Activated CD8-positive, alpha-beta T cell treated with anti-CD3 and anti-CD28 coated beads for 36 hours (primary cell): ENCODE data around the gene TEX261. TPM values are rescaled to one million over a fixed set of nuclear protein-coding genes. Genes with fewer than 3 reads are reported as not detected.

Experiments used
- ATAC-seq: fragments of 200-7000 bp; cut with Tn5 transposase; one replicate; pipeline ENCODE4 v1.10.0; 2021; ENCODE audit warnings: mild to moderate bottlenecking, moderate library complexity
- CTCF ChIA-PET: fragments of 350-600 bp; sonication (Branson Sonifier 250); formaldehyde crosslinking; loops from one replicate; lab custom pipeline; 2021; ENCODE audit warnings: antibody characterized with exemption; lab: Charles Lee
- POLR2A ChIA-PET: fragments of 350-600 bp; sonication (Branson Sonifier 250); formaldehyde crosslinking; loops from one replicate; lab custom pipeline; 2021; ENCODE audit warnings: antibody characterized with exemption; lab: Charles Lee
- DNase-seq: peaks from one replicate; pipeline ENCODE4 v3.0.0-alpha.2; 2020
- H3K27ac Mint-ChIP-seq: one replicate; pipeline ENCODE4 v1.8.0; 2021; ENCODE audit warnings: mild to moderate bottlenecking, mixed read lengths
- H3K27me3 Mint-ChIP-seq: one replicate; pipeline ENCODE4 v1.8.0; 2021; ENCODE audit warnings: mixed read lengths
- H3K36me3 Mint-ChIP-seq: one replicate; pipeline ENCODE4 v1.8.0; 2021; ENCODE audit warnings: low read depth, mixed read lengths
- H3K4me1 Mint-ChIP-seq: one replicate; pipeline ENCODE4 v1.8.0; 2021; ENCODE audit warnings: low read depth, mixed read lengths
- H3K4me3 Mint-ChIP-seq: one replicate; pipeline ENCODE4 v1.8.0; 2021; ENCODE audit warnings: mild to moderate bottlenecking, moderate library complexity, mixed read lengths
- H3K9me3 Mint-ChIP-seq: one replicate; pipeline ENCODE4 v1.8.0; 2021; ENCODE audit warnings: mixed read lengths
- intact Hi-C: fragments of 100-400 bp; cut with micrococcal nuclease; formaldehyde crosslinking; loops from one replicate; pipeline ENCODE4 v1.10.0; 2022
- total RNA-seq, 2 experiments: library from RNA; stranded (reverse); gene quantifications; one replicate each; pipeline ENCODE4 v1.2.3, GENCODE V29; 2021
- TF ChIP-seq, protein P1 (sequence below): fragments of 200-600 bp; IDR thresholded peaks from one replicate; pipeline ENCODE4 v1.8.0; 2022; ENCODE audit warnings: antibody characterized with exemption, mild to moderate bottlenecking

The TEX261 gene
- total RNA-seq, 2 experiments from 2014 or later, result 38.8 to 39.9 TPM

DNA sequence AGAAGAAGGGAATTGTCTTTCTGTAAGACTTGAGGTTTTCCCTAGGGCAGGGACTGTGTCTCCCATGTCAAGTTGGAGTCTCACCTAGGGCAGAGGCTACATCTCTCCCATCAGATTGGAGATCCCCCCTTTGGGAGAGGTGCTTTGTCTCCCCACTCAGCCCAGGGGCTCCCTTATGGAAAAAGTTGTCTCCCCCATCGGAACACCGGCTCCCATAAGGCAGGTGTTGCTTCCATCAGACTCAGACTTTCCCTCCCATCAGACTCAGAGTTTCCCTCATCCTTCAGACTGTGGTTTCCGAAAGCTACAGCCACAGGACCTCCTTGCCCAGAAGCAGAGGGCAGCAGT is 10.5 kb downstream of the TEX261 start:
- TF ChIP-seq, protein P1, sequence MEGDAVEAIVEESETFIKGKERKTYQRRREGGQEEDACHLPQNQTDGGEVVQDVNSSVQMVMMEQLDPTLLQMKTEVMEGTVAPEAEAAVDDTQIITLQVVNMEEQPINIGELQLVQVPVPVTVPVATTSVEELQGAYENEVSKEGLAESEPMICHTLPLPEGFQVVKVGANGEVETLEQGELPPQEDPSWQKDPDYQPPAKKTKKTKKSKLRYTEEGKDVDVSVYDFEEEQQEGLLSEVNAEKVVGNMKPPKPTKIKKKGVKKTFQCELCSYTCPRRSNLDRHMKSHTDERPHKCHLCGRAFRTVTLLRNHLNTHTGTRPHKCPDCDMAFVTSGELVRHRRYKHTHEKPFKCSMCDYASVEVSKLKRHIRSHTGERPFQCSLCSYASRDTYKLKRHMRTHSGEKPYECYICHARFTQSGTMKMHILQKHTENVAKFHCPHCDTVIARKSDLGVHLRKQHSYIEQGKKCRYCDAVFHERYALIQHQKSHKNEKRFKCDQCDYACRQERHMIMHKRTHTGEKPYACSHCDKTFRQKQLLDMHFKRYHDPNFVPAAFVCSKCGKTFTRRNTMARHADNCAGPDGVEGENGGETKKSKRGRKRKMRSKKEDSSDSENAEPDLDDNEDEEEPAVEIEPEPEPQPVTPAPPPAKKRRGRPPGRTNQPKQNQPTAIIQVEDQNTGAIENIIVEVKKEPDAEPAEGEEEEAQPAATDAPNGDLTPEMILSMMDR, result no peak
- DNase-seq (no peak), ATAC-seq (no peak)
- Mint-ChIP-seq H3K9me3 (no peaks in the 10 kb centered on the region), H3K4me1 (peaks cover 10% of the 10 kb centered on the region), H3K27me3 (no peaks in the 10 kb centered on the region), H3K27ac (no peak overlapping the region), H3K4me3 (no peak overlapping the region), H3K36me3 (peaks cover 27% of the 10 kb centered on the region)
- intact Hi-C loops, result no loop called here
- ChIA-PET CTCF (interaction anchor here (0.8 to 6.0 kb wide), 12 partner anchors 9 to 126 kb away, joined by 3 to 60 read pairs (median 6); no protein-coding TSS in a partner anchor), POLR2A (interaction anchor here (0.5 to 1.9 kb wide), 4 partner anchors 9 to 147 kb away, joined by 3 to 5 read pairs (median 4); no protein-coding TSS in a partner anchor)

DNA sequence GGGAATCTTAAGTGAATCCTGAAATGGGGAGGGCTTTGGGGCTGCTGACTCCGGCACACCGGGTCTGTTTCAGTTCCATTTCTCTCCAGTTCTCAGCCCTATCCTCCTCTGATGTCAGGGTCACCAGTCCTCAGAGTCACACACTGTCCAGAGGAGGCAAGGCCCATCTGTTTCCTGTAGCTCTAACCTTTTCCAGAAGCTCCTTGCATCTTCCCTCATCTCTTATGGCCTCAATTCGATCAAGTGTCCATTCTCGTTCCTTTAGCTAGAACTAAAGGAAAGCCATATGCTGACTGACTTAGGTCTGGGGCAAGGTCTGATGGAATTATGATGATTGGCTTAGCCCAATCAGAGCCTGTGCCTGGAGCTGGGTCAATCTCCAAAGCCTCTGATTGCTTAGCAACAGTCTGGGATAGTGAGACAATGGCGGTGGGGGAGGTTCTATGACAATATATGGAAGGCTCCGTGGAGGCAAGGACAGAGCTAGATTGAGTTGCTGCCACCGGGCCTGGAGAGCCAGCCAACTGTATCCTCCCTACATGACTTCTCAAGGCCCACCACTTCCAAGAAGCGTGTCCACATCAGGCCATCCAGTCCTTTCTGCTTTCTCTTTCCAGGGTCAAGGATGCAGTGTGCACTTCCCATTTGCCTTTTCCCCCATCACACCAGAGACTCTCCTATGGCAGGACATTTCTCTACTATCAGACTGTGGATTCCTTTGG is 11.0 kb downstream of the TEX261 start:
- H3K9me3 Mint-ChIP-seq, result no peaks in the 10 kb centered on the region
- ChIA-PET POLR2A (interaction anchor here (1.1 to 1.3 kb wide), 2 partner anchors 11 to 13 kb away, joined by 3 to 4 read pairs; partner anchors contain the start of gene TEX261), CTCF (interaction anchor here (0.9 to 6.0 kb wide), 10 partner anchors 9 to 126 kb away, joined by 4 to 60 read pairs (median 8); no protein-coding TSS in a partner anchor)
- H3K27ac Mint-ChIP-seq, result no peak overlapping the region
- TF ChIP-seq, protein P1, result no peak
- H3K4me3 Mint-ChIP-seq, result no peak overlapping the region
- H3K36me3 Mint-ChIP-seq, result peaks cover 23% of the 10 kb centered on the region
- DNase-seq, result no peak
- ATAC-seq, result no peak
- no peaks in the 10 kb centered on the region for H3K27me3 Mint-ChIP-seq
- H3K4me1 Mint-ChIP-seq, result peaks cover 10% of the 10 kb centered on the region
- intact Hi-C loops, result no loop called here

DNA sequence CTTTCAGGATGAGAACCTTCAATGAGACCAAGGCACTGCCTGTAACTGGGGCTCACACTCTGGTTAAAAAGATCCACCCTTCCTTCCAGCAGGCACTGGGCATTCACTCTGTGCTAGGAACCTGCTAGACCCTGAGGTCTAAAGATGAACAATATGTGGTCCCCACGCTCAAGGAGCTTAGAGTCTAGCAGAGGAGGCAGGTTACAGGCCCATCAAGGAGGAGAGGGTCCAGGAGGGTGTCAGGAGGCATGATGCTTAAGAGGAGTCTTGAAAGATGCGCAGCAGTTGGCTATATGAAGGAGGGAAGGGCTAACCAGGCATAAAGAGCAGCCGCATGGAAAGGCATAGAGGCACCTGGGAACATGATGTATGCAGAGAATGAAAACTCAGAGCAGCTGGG is 11.7 kb downstream of the TEX261 start:
- POLR2A ChIA-PET, result interaction anchor here (1.1 to 1.3 kb wide), 2 partner anchors 11 to 14 kb away, joined by 3 to 4 read pairs; partner anchors contain the start of gene TEX261
- no peaks in the 10 kb centered on the region for H3K9me3 Mint-ChIP-seq

DNA sequence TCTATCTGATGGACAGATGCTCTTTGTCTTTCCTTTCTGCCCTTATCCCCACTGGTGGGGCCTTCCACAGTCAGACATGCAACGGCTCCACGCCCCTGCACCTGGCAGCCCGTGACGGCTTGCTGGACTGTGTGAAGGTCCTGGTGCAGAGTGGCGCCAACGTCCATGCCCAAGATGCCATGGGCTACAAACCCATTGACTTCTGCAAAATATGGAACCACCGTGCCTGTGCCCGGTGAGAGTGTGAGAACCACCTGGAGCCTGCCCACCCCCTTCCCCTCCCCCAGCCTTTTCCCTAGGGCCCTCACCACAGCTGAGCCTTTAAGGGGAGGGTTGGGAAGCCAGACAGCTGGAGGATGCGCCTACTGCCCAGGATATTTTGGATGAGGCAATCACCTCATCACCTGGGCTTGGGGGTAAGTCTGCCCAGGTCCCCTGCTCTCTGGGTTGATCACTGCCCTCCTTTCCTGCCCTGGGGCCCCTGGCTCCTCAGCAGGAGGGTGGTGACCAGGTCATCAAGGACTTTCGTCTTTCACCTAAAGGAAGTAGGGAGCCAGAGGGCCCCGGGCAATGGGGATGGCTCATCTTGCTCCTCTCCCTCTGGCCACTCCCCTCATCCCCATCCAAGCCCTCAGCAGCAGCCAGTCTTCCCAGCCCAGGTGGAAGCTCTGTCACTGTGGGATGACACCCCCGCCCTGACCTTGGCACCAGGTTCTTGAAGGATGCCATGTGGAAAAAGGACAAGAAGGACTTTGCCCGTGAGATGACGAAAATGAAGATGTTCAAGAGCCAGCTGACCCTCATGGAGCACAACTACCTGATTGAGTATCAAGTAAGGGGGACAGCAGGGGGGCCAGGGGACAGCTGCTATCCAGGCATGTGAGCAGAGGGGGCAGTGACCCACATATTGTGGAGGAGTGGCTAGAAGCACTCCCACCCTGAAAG is 12.5 kb downstream of the TEX261 start:
- no peak overlapping the region for H3K4me3 Mint-ChIP-seq
- TF ChIP-seq, protein P1, result no peak
- ChIA-PET CTCF (interaction anchor here (2.0 to 6.0 kb wide), 3 partner anchors 18 to 34 kb away, joined by 5 to 60 read pairs (median 9); no protein-coding TSS in a partner anchor), POLR2A (interaction anchor here (1.1 to 1.3 kb wide), 2 partner anchors 12 to 15 kb away, joined by 3 to 4 read pairs; partner anchors contain the start of gene TEX261)
- peaks cover 18% of the 10 kb centered on the region for H3K36me3 Mint-ChIP-seq
- intact Hi-C loops, result no loop called here
- H3K27me3 Mint-ChIP-seq, result no peaks in the 10 kb centered on the region
- DNase-seq (no peak), ATAC-seq (no peak)
- H3K9me3 Mint-ChIP-seq, result no peaks in the 10 kb centered on the region
- H3K4me1 Mint-ChIP-seq, result peaks cover 18% of the 10 kb centered on the region
- no peak overlapping the region for H3K27ac Mint-ChIP-seq

More for the DNA sequence above, 11.7 kb downstream of the TEX261 start:
- H3K27ac Mint-ChIP-seq, result no peak overlapping the region
- TF ChIP-seq, protein P1, result no peak
- H3K36me3 Mint-ChIP-seq, result peaks cover 18% of the 10 kb centered on the region
- CTCF ChIA-PET, result interaction anchor here (1.8 to 6.0 kb wide), 4 partner anchors 10 to 35 kb away, joined by 5 to 60 read pairs (median 23); no protein-coding TSS in a partner anchor
- DNase-seq (no peak), ATAC-seq (no peak)
- intact Hi-C loops, result no loop called here
- H3K4me3 Mint-ChIP-seq, result no peak overlapping the region
- H3K27me3 Mint-ChIP-seq, result no peaks in the 10 kb centered on the region
- H3K4me1 Mint-ChIP-seq, result peaks cover 13% of the 10 kb centered on the region
